OCI-LY1 (cell line): ENCODE data around the gene SERHL2.
"Not testable (repeated sequence)": the region's sequence is repeated elsewhere in the genome, so short reads cannot be mapped to it uniquely, and the experiment has no call there.

Experiments
- EZH2 ChIP-seq: fragments of 200-600 bp; sonication (generic), shearing (Covaris generic); IDR thresholded peaks from 2 replicates; pipeline ENCODE4 v1.8.0; 2017; ENCODE audit warnings: borderline replicate concordance, mixed run types, mild to moderate bottlenecking, antibody characterized with exemption, low read length, moderate library complexity, mixed read lengths
- TF ChIP-seq, protein P1 (sequence below): fragments of 200-600 bp; sonication (generic), shearing (Covaris generic); IDR thresholded peaks from 2 replicates; pipeline ENCODE4 v1.5.1; 2017; ENCODE audit warnings: mild to moderate bottlenecking, antibody characterized with exemption, low read length, moderate library complexity, mixed read lengths

DNA sequence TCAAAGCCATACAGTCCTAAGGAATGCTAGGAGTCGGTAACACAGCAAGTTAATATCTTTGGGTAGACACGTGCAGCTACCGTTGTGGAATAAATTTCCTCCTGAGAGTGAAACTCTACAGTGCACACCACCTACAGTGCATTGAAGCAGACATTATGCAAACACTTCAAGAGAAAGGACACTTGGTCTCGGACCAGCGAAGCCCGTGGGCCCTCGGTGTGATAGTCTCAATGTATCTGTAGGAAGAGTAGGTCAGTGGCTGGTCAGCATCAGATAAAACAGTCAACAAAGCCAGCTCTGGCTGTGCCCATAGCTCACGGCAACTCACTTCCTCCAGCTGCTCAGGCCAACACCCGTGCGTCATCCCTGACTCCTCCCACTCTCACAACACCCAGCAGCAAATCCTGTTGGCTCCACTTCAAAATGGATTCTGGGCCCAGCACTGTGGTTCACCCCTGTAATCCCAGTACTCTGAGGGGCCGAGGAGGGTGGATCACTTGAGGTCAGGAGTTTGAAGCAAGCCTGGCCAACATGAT, 14.5 kb upstream of the SERHL2 start:
- TF ChIP-seq EZH2 = not testable (repeated sequence)
- TF ChIP-seq, protein P1, sequence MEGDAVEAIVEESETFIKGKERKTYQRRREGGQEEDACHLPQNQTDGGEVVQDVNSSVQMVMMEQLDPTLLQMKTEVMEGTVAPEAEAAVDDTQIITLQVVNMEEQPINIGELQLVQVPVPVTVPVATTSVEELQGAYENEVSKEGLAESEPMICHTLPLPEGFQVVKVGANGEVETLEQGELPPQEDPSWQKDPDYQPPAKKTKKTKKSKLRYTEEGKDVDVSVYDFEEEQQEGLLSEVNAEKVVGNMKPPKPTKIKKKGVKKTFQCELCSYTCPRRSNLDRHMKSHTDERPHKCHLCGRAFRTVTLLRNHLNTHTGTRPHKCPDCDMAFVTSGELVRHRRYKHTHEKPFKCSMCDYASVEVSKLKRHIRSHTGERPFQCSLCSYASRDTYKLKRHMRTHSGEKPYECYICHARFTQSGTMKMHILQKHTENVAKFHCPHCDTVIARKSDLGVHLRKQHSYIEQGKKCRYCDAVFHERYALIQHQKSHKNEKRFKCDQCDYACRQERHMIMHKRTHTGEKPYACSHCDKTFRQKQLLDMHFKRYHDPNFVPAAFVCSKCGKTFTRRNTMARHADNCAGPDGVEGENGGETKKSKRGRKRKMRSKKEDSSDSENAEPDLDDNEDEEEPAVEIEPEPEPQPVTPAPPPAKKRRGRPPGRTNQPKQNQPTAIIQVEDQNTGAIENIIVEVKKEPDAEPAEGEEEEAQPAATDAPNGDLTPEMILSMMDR = not testable (repeated sequence)
